PC-3 (cell line): ENCODE data around the gene ZFPM1.
"Not testable (repeated sequence)": the region's sequence is repeated elsewhere in the genome, so short reads cannot be mapped to it uniquely, and the experiment has no call there.

Source experiments
- EZH2 ChIP-seq: fragments of 300-600 bp; sonication (generic); IDR thresholded peaks from one replicate; pipeline ENCODE4 v1.6.1; 2017; ENCODE audit warnings: antibody characterized with exemption, mild to moderate bottlenecking, low read length; ENCODE audit not compliant: unreplicated experiment
- EZH2phosphoT487 ChIP-seq: fragments of 300-600 bp; sonication (generic); IDR thresholded peaks from 2 replicates; pipeline ENCODE4 v1.6.1; 2018; ENCODE audit warnings: mild to moderate bottlenecking, antibody characterized with exemption, low read length, borderline replicate concordance
- TF ChIP-seq, protein P1 (sequence below): fragments of 300-600 bp; sonication (generic); conservative IDR thresholded peaks from 2 replicates; pipeline ENCODE4 v1.5.1; 2017; ENCODE audit warnings: antibody characterized with exemption, low read depth, mild to moderate bottlenecking, low read length

DNA sequence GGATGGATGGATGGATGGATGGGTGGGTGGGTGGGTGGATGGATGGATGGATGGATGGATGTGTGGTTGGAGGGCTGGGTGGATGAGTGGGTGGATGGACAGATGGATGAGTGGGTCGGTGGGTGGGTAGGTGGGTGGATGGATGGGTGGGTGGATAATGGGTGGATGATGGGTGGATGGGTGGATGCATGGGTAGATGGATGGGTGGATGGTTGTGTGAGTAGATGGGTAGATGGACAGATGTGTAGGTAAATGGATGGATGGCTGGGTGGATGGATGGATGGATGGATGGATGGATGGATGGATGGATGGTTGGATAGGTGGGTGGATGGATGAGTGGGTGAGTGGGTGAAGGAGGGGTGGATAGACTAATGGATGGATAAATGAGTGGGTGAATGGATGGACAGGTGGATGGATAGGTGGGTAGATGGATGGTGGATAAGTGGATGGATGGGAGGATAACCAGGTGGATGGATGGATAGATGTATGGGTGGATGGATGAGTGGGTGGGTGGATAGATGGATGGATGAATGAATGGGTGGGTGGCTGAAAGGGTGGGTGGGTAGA, 64.2 kb downstream of the ZFPM1 start:
- TF ChIP-seq, protein P1, sequence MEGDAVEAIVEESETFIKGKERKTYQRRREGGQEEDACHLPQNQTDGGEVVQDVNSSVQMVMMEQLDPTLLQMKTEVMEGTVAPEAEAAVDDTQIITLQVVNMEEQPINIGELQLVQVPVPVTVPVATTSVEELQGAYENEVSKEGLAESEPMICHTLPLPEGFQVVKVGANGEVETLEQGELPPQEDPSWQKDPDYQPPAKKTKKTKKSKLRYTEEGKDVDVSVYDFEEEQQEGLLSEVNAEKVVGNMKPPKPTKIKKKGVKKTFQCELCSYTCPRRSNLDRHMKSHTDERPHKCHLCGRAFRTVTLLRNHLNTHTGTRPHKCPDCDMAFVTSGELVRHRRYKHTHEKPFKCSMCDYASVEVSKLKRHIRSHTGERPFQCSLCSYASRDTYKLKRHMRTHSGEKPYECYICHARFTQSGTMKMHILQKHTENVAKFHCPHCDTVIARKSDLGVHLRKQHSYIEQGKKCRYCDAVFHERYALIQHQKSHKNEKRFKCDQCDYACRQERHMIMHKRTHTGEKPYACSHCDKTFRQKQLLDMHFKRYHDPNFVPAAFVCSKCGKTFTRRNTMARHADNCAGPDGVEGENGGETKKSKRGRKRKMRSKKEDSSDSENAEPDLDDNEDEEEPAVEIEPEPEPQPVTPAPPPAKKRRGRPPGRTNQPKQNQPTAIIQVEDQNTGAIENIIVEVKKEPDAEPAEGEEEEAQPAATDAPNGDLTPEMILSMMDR = not testable (repeated sequence)
- not testable (repeated sequence) for TF ChIP-seq EZH2, EZH2phosphoT487
